ENCODE data around the gene PSTPIP1. TPM values are rescaled to one million over a fixed set of nuclear protein-coding genes. Genes with fewer than 3 reads are reported as not detected.
A peak's percentile ranks its signal among the peaks of the same experiment; 100 is the strongest.

The PSTPIP1 gene
- total RNA-seq: 16.0 TPM
- long read RNA-seq, partial matches to known transcripts: 3 of 17 reads
- long read RNA-seq, other reads (novel, unspliced or antisense): 8 of 17 reads

GRCh38 chr15:76994971-76995945 is at the start of gene PSTPIP1:
Gene PSTPIP1 (plus strand): TSS chr15:76995126. CDS start chr15:76995574, 448 bp downstream.
- ATAC-seq (peak; percentile 64), DNase-seq (peak; percentile 72)
- intact Hi-C loops (cut with DNase I): no loop called here
- Histone ChIP-seq H3K27ac (peak within 1 kb of the TSS; percentile 77), H3K27me3 (no peaks in the 10 kb centered on the region), H3K9me3 (no peaks in the 10 kb centered on the region), H3K4me1 (peaks cover 5% of the 10 kb centered on the region), H3K36me3 (no peaks in the 10 kb centered on the region), H3K4me3 (peak within 1 kb of the TSS; percentile 42)
- TF ChIP-seq CTCF (IDR thresholded peaks at IDR 0.05): no peak

GRCh38 chr15:76945494-76946093 is 49.3 kb upstream of the PSTPIP1 start:
- intact Hi-C loops (cut with DNase I): no loop called here
- TF ChIP-seq CTCF (IDR thresholded peaks at IDR 0.05): no peak
- no peaks in the 10 kb centered on the region for H3K4me1 ChIP-seq
- no peak overlapping the region for H3K27ac ChIP-seq
- H3K9me3 ChIP-seq: no peaks in the 10 kb centered on the region
- ATAC-seq (no peak), DNase-seq (no peak)
- H3K27me3 ChIP-seq: no peaks in the 10 kb centered on the region
- H3K36me3 ChIP-seq: peaks cover 56% of the 10 kb centered on the region
- H3K4me3 ChIP-seq: no peak overlapping the region

GRCh38 chr15:76947454-76947853 is 47.5 kb upstream of the PSTPIP1 start:
- no peak for TF ChIP-seq CTCF (IDR thresholded peaks at IDR 0.05)

GRCh38 chr15:76951220-76951619 is 43.7 kb upstream of the PSTPIP1 start:
- Histone ChIP-seq H3K36me3 (peaks cover 37% of the 10 kb centered on the region), H3K27me3 (no peaks in the 10 kb centered on the region), H3K4me3 (no peak overlapping the region), H3K27ac (no peak overlapping the region), H3K4me1 (no peaks in the 10 kb centered on the region), H3K9me3 (no peaks in the 10 kb centered on the region)
- ATAC-seq: no peak
- intact Hi-C loops (cut with DNase I): no loop called here
- TF ChIP-seq CTCF (IDR thresholded peaks at IDR 0.05): no peak
- no peak for DNase-seq

More at GRCh38 chr15:76947454-76947853, 47.5 kb upstream of the PSTPIP1 start:
- Histone ChIP-seq H3K9me3 (no peaks in the 10 kb centered on the region), H3K4me1 (no peaks in the 10 kb centered on the region), H3K27ac (no peak overlapping the region), H3K4me3 (no peak overlapping the region), H3K36me3 (peaks cover 60% of the 10 kb centered on the region), H3K27me3 (no peaks in the 10 kb centered on the region)
- intact Hi-C loops (cut with DNase I): no loop called here
- ATAC-seq (no peak), DNase-seq (no peak)

- Histone ChIP-seq H3K27ac (no peak overlapping the region), H3K27me3 (no peaks in the 10 kb centered on the region), H3K4me3 (no peak overlapping the region), H3K4me1 (no peaks in the 10 kb centered on the region), H3K36me3 (peaks cover 18% of the 10 kb centered on the region), H3K9me3 (no peaks in the 10 kb centered on the region)
- ATAC-seq: no peak
- intact Hi-C loops (cut with DNase I): no loop called here
- no peak for DNase-seq
- no peak for TF ChIP-seq CTCF (IDR thresholded peaks at IDR 0.05)
Measured at GRCh38 chr15:76953913-76954312, 41.0 kb upstream of the PSTPIP1 start.

Measured in upper lobe of right lung (tissue), 1 donor.